Tibial nerve (tissue), 3 donors: ENCODE data around the gene TMEM259.

ENCODE experiments used
- CTCF ChIP-seq, 5 experiments: fragments of 200-600 bp in 3 of 5; fragments of 450-650 bp in 2 of 5; sonication (generic) in 3 of 5; IDR thresholded peaks; one replicate each; pipeline ENCODE4 v1.5.1; 2016 to 2019; ENCODE audit warnings: antibody characterized with exemption in 5 of 5, mild to moderate bottlenecking in 3 of 5, moderate library complexity in 2 of 5
- POLR2A ChIP-seq, 2 donors: fragments of 450-650 bp; IDR thresholded peaks; one replicate each; pipeline ENCODE4 v1.6.1; 2017; ENCODE audit warnings: antibody characterized with exemption in 2 of 2, mild to moderate bottlenecking in 2 of 2, moderate library complexity in 2 of 2

- TF ChIP-seq POLR2A (IDR thresholded peaks at IDR 0.05) (no peak), CTCF (IDR thresholded peaks at IDR 0.05) (peak in 4 of 5 experiments; percentile 13 to 44 (median 23))
Observed at GRCh38 chr19:970695-971094, 50.2 kb downstream of the TMEM259 start.
